PC-3 (cell line): Measurements from ENCODE around the gene ACADS. TPM values are rescaled to one million over a fixed set of nuclear protein-coding genes. Genes with fewer than 3 reads are reported as not detected.

Experiments
- ATAC-seq: fragments of 200-7000 bp; cut with Tn5 transposase; 2 replicates; pipeline ENCODE4 v1.9.1; 2020; ENCODE audit warnings: mild to moderate bottlenecking, moderate library complexity
- BruUV-seq: library from RNA; stranded (reverse); fragments of 400-500 nt; replicated peaks from 2 replicates; lab custom pipeline; 2021; lab: Mats Ljungman, UMichigan
- CTCF ChIA-PET: fragments of 300-600 bp; sonication (Branson Sonifier 250); formaldehyde crosslinking; loops from one replicate; lab custom pipeline; 2022; ENCODE audit warnings: antibody characterized with exemption; lab: Charles Lee
- POLR2A ChIA-PET: fragments of 300-600 bp; sonication (Branson Sonifier 250); formaldehyde crosslinking; loops from one replicate; lab custom pipeline; 2022; ENCODE audit warnings: antibody characterized with exemption; ENCODE audit not compliant: unreplicated experiment; lab: Charles Lee
- DNase-seq: peaks from one replicate; pipeline ENCODE4 v3.0.0-alpha.2; 2015
- H2AFZ ChIP-seq: fragments of 300-600 bp; sonication (generic); 2 replicates; pipeline ENCODE4 v1.6.0; 2016; ENCODE audit warnings: antibody characterized with exemption, low read length
- H3F3A ChIP-seq: fragments of 300-600 bp; sonication (generic); one replicate; pipeline ENCODE4 v1.6.0; 2017; ENCODE audit warnings: antibody characterized with exemption, low read length, control low read depth, mild to moderate bottlenecking; ENCODE audit not compliant: unreplicated experiment
- H3K27ac ChIP-seq: fragments of 300-600 bp; sonication (generic); 2 replicates; pipeline ENCODE4 v1.5.1; 2016; ENCODE audit warnings: mild to moderate bottlenecking, low read length
- H3K27me3 ChIP-seq: fragments of 300-600 bp; sonication (generic); 2 replicates; pipeline ENCODE4 v1.6.1; 2016; ENCODE audit warnings: low read length, mixed read lengths
- H3K36me3 ChIP-seq: fragments of 300-600 bp; sonication (generic); 2 replicates; pipeline ENCODE4 v1.6.1; 2016; ENCODE audit warnings: low read depth, mixed run types, low read length, mixed read lengths
- H3K4me1 ChIP-seq: fragments of 300-600 bp; sonication (generic); 2 replicates; pipeline ENCODE4 v1.5.1; 2016; ENCODE audit warnings: low read length; ENCODE audit not compliant: insufficient read depth
- H3K4me2 ChIP-seq: fragments of 300-600 bp; sonication (generic); 2 replicates; pipeline ENCODE4 v1.6.0; 2016; ENCODE audit warnings: low read length
- H3K4me3 ChIP-seq: fragments of 300-600 bp; sonication (generic); 2 replicates; pipeline ENCODE4 v1.5.1; 2016; ENCODE audit warnings: mild to moderate bottlenecking, low read length, mixed read lengths
- H3K79me2 ChIP-seq: fragments of 300-600 bp; sonication (generic); 2 replicates; pipeline ENCODE4 v1.6.1; 2017; ENCODE audit warnings: low read length, mixed read lengths
- H3K9ac ChIP-seq: fragments of 300-600 bp; sonication (generic); 2 replicates; pipeline ENCODE4 v1.6.0; 2016; ENCODE audit warnings: mild to moderate bottlenecking, low read length
- H3K9me2 ChIP-seq: fragments of 300-600 bp; sonication (generic); replicated peaks from 2 replicates; pipeline ENCODE4 v1.6.1; 2016; ENCODE audit warnings: mixed run types, low read length, mixed read lengths
- H3K9me3 ChIP-seq: fragments of 300-600 bp; sonication (generic); 2 replicates; pipeline ENCODE4 v1.6.1; 2016; ENCODE audit warnings: low read length, mixed read lengths
- H4K20me1 ChIP-seq: fragments of 300-600 bp; sonication (generic); 2 replicates; pipeline ENCODE4 v1.6.1; 2016; ENCODE audit warnings: low read length, mixed read lengths
- CTCF ChIP-seq: fragments of 300-600 bp; sonication (generic); conservative IDR thresholded peaks from 2 replicates; pipeline ENCODE4 v1.5.1; 2017; ENCODE audit warnings: antibody characterized with exemption, low read depth, mild to moderate bottlenecking, low read length
- EZH2 ChIP-seq: fragments of 300-600 bp; sonication (generic); IDR thresholded peaks from one replicate; pipeline ENCODE4 v1.6.1; 2017; ENCODE audit warnings: antibody characterized with exemption, mild to moderate bottlenecking, low read length; ENCODE audit not compliant: unreplicated experiment
- EZH2phosphoT487 ChIP-seq: fragments of 300-600 bp; sonication (generic); IDR thresholded peaks from 2 replicates; pipeline ENCODE4 v1.6.1; 2018; ENCODE audit warnings: mild to moderate bottlenecking, antibody characterized with exemption, low read length, borderline replicate concordance
- intact Hi-C: fragments of 100-400 bp; cut with micrococcal nuclease; formaldehyde crosslinking; loops from 2 replicates; pipeline ENCODE4 v1.9.0; 2023
- total RNA-seq: library from RNA; depleted of rRNA; stranded (reverse); fragments of >200 nt; gene quantifications from 2 replicates; pipeline ENCODE4 v1.2.3, GENCODE V29; 2014

Gene ACADS
- total RNA-seq, 1 experiment from 2014 or later = 19.6 TPM

GRCh38 chr12:120685522-120685921 lies 40.1 kb upstream of the ACADS start:
- TF ChIP-seq CTCF = no peak
- no peak for TF ChIP-seq EZH2phosphoT487
- TF ChIP-seq EZH2 = no peak
- intact Hi-C loops = loop anchor here (5.0 kb wide), 2 partner anchors 148 to 393 kb away; partner anchors contain the start of genes RNU4-1 and RNU4-2
- BruUV-seq = no TSS peak
- no peak overlapping the region; the same call in 1 of the 2 replicates for H2AFZ ChIP-seq
- ATAC-seq = no peak
- H3K36me3 ChIP-seq = no peaks in the 10 kb centered on the region
- no peaks in the 10 kb centered on the region for H3K9me2 ChIP-seq
- no peak overlapping the region for H3K27ac ChIP-seq
- peak overlapping the region; percentile 96 for H3K4me3 ChIP-seq
- no peak for DNase-seq
- peak overlapping the region; percentile 98 for H3K4me2 ChIP-seq
- CTCF ChIA-PET = no interaction called here
- H3K27me3 ChIP-seq = no peaks in the 10 kb centered on the region
- H3K9me3 ChIP-seq = no peaks in the 10 kb centered on the region
- H3K9ac ChIP-seq = peak overlapping the region; percentile 95
- peaks cover 24% of the 10 kb centered on the region for H3K4me1 ChIP-seq
- peaks cover 36% of the 10 kb centered on the region for H3K79me2 ChIP-seq
- POLR2A ChIA-PET = no interaction called here
- H4K20me1 ChIP-seq = peaks cover 29% of the 10 kb centered on the region
- no peaks in the 10 kb centered on the region for H3F3A ChIP-seq

GRCh38 chr12:120686151-120686689 lies 39.4 kb upstream of the ACADS start:
- no TSS peak for BruUV-seq
- Histone ChIP-seq H3F3A (no peaks in the 10 kb centered on the region), H3K4me1 (peaks cover 31% of the 10 kb centered on the region), H3K9ac (peak overlapping the region; percentile 95), H3K4me3 (peak overlapping the region; percentile 96), H3K9me2 (no peaks in the 10 kb centered on the region), H2AFZ (peak overlapping the region; percentile 85), H3K4me2 (peak overlapping the region; percentile 98), H4K20me1 (peaks cover 36% of the 10 kb centered on the region), H3K27me3 (no peaks in the 10 kb centered on the region), H3K79me2 (peaks cover 43% of the 10 kb centered on the region), H3K36me3 (no peaks in the 10 kb centered on the region), H3K9me3 (no peaks in the 10 kb centered on the region), H3K27ac (peak overlapping the region; percentile 93)
- ATAC-seq = peak; percentile 81
- DNase-seq = peak; percentile 99
- intact Hi-C loops = loop anchor here (1.0 to 5.0 kb wide), 3 partner anchors 37 to 394 kb away; partner anchors contain the start of genes RNU4-1 and RNU4-2
- TF ChIP-seq EZH2phosphoT487 = no peak
- ChIA-PET CTCF (interaction anchor here (1.1 kb wide), 1 partner anchor 37 kb away, joined by 6 read pairs; no protein-coding TSS in a partner anchor), POLR2A (no interaction called here)

- peak; percentile 76 for ATAC-seq
- Histone ChIP-seq H3K79me2 (peaks cover 50% of the 10 kb centered on the region), H3K4me2 (peak within 1 kb of the TSS; percentile 98), H3K9me2 (no peaks in the 10 kb centered on the region), H4K20me1 (peaks cover 39% of the 10 kb centered on the region), H3K9me3 (no peaks in the 10 kb centered on the region), H3K4me3 (peak within 1 kb of the TSS; percentile 96), H3K27me3 (no peaks in the 10 kb centered on the region), H3K36me3 (no peaks in the 10 kb centered on the region), H3K27ac (peak within 1 kb of the TSS; percentile 93), H3K4me1 (peaks cover 34% of the 10 kb centered on the region), H2AFZ (peak within 1 kb of the TSS; percentile 85), H3F3A (no peaks in the 10 kb centered on the region), H3K9ac (peak within 1 kb of the TSS; percentile 95)
- TF ChIP-seq CTCF (peak; percentile 18; the same call in 1 of the 2 replicates), EZH2phosphoT487 (no peak), EZH2 (no peak)
- intact Hi-C loops = loop anchor here (1.0 to 5.0 kb wide), 4 partner anchors 38 to 395 kb away; partner anchors contain the start of genes POP5, RNU4-1 and RNU4-2
- no TSS peak for BruUV-seq
- CTCF ChIA-PET = interaction anchor here (1.1 kb wide), 1 partner anchor 38 kb away, joined by 6 read pairs; no protein-coding TSS in a partner anchor
- POLR2A ChIA-PET = no interaction called here
- DNase-seq = peak; percentile 98
These were observed 38.7 kb upstream of the ACADS start, which contains the start of gene MLEC for GRCh38 chr12:120686690-120687577. MLEC (plus strand) TSS chr12:120687149; CDS start chr12:120687297, 148 bp downstream.
